Activated CD4-positive, alpha-beta T cell treated with anti-CD3 and anti-CD28 coated beads for 1 hour (primary cell): ENCODE measurements around the gene GLYR1.
A peak's percentile ranks its signal among the peaks of the same experiment; 100 is the strongest.
"Not testable (repeated sequence)": the region's sequence is repeated elsewhere in the genome, so short reads cannot be mapped to it uniquely, and the experiment has no call there.

Source experiments
- DNase-seq: peaks from one replicate; pipeline ENCODE4 v3.0.0-alpha.2; 2020

Gene GLYR1

GRCh38 chr16:4785758-4786433 lies 61.2 kb downstream of the GLYR1 start:
- DNase-seq, result no peak

GRCh38 chr16:4784444-4784987 lies 62.6 kb downstream of the GLYR1 start:
- not testable (repeated sequence) for DNase-seq

GRCh38 chr16:4783951-4784336 lies 63.1 kb downstream of the GLYR1 start:
- no peak for DNase-seq

GRCh38 chr16:4783251-4783950 lies 63.7 kb downstream of the GLYR1 start:
- DNase-seq, result no peak

GRCh38 chr16:4780235-4780634 lies 66.9 kb downstream of the GLYR1 start:
- no peak for DNase-seq

- no peak for DNase-seq
Measured at GRCh38 chr16:4778050-4778392, 69.1 kb downstream of the GLYR1 start.

- no peak for DNase-seq
Measured at GRCh38 chr16:4777339-4778049, 69.6 kb downstream of the GLYR1 start.

GRCh38 chr16:4776141-4776705 lies 70.9 kb downstream of the GLYR1 start:
- DNase-seq, result no peak

- no peak for DNase-seq
Measured at GRCh38 chr16:4775005-4775404, 72.1 kb downstream of the GLYR1 start.

- DNase-seq, result no peak
Measured at GRCh38 chr16:4772351-4772750, 74.7 kb downstream of the GLYR1 start.

GRCh38 chr16:4771646-4772045 lies 75.4 kb downstream of the GLYR1 start:
- DNase-seq, result no peak

- no peak for DNase-seq
Measured at GRCh38 chr16:4769306-4769638, 77.8 kb downstream of the GLYR1 start.

- peak; percentile 64 for DNase-seq
Measured at GRCh38 chr16:4768549-4769305, 78.4 kb downstream of the GLYR1 start.

GRCh38 chr16:4767872-4768548 lies 79.1 kb downstream of the GLYR1 start:
- DNase-seq, result no peak

- peak; percentile 93 for DNase-seq
Measured at GRCh38 chr16:4766875-4767628, 80.0 kb downstream of the GLYR1 start, which contains the start of gene ZNF500. ZNF500 (minus strand) TSS chr16:4767162; CDS start chr16:4765978, 1,184 bp downstream.

- DNase-seq, result no peak
Measured at GRCh38 chr16:4765511-4766474, 81.3 kb downstream of the GLYR1 start.

- no peak for DNase-seq
Measured at GRCh38 chr16:4763791-4764190, 83.3 kb downstream of the GLYR1 start.

- no peak for DNase-seq
Measured at GRCh38 chr16:4762205-4762604, 84.9 kb downstream of the GLYR1 start.

- no peak for DNase-seq
Measured at GRCh38 chr16:4760221-4760910, 86.7 kb downstream of the GLYR1 start.
